Gastroesophageal sphincter (tissue), 4 donors: ENCODE results near the gene CRB2. TPM values are rescaled to one million over a fixed set of nuclear protein-coding genes. Genes with fewer than 3 reads are reported as not detected.

Source experiments
- ATAC-seq: fragments of 150-250 bp; one replicate; pipeline ENCODE4 v1.9.1; 2016; ENCODE audit warnings: mild to moderate bottlenecking, moderate library complexity
- H3K27ac ChIP-seq, 4 donors: fragments of 200-600 bp; sonication (generic) in 3 of 4; 1 replicate in 3 of 4; 2 replicates in 1 of 4; pipeline ENCODE4 v1.5.1; 2016 to 2019
- H3K27me3 ChIP-seq: fragments of 200-600 bp; sonication (generic); one replicate; pipeline ENCODE4 v1.5.1; 2019
- H3K36me3 ChIP-seq, 2 donors: fragments of 200-600 bp; sonication (generic); one replicate each; pipeline ENCODE4 v1.5.1; 2019; ENCODE audit warnings: control low read depth in 1 of 2
- H3K4me1 ChIP-seq, 3 donors: fragments of 200-600 bp; sonication (generic); 1 replicate in 2 of 3; 2 replicates in 1 of 3; pipeline ENCODE4 v1.5.1; 2016 to 2019; ENCODE audit warnings: control low read depth in 2 of 3
- H3K4me3 ChIP-seq, 2 donors: fragments of 200-600 bp; sonication (generic); one replicate each; pipeline ENCODE4 v1.5.1; 2019; ENCODE audit warnings: mild to moderate bottlenecking in 1 of 2, moderate library complexity in 1 of 2
- H3K9me3 ChIP-seq, 3 donors: fragments of 200-600 bp; sonication (generic); one replicate each; pipeline ENCODE4 v1.5.1; 2017 to 2019; ENCODE audit warnings: control low read depth in 2 of 3
- EP300 ChIP-seq: sonication (generic); formaldehyde crosslinking; IDR thresholded peaks from one replicate; pipeline ENCODE4 v1.6.1; 2017; ENCODE audit warnings: antibody characterized with exemption, mild to moderate bottlenecking
- POLR2A ChIP-seq, 2 donors: fragments of 450-650 bp; IDR thresholded peaks; one replicate each; pipeline ENCODE4 v1.6.1; 2017; ENCODE audit warnings: antibody characterized with exemption in 2 of 2, mild to moderate bottlenecking in 2 of 2, moderate library complexity in 1 of 2
- POLR2AphosphoS5 ChIP-seq: sonication (generic); formaldehyde crosslinking; IDR thresholded peaks from one replicate; pipeline ENCODE4 v1.6.1; 2017; ENCODE audit warnings: antibody characterized with exemption
- WGBS, 2 donors: methylation state at CpG; one replicate each; pipeline ENCODE4 v1.1.5; 2018; ENCODE audit warnings: low coverage in 1 of 2; 5-methylcytosine and 5-hydroxymethylcytosine counted together
- total RNA-seq, 4 donors: library from RNA; depleted of rRNA; stranded (reverse); fragments of >200 nt; gene quantifications; one replicate each; pipeline ENCODE4 v1.1.0, GENCODE V29; 2016
- TF ChIP-seq, protein P1 (sequence below), 4 experiments: fragments of 200-600 bp in 2 of 4; fragments of 450-650 bp in 2 of 4; sonication (generic) in 1 of 4; IDR thresholded peaks; one replicate each; pipeline ENCODE4 v1.5.1; 2017 to 2019; ENCODE audit warnings: antibody characterized with exemption in 4 of 4, mild to moderate bottlenecking in 2 of 4, moderate library complexity in 2 of 4

CRB2 gene
- total RNA-seq, 4 donors from 2014 or later = not detected

DNA sequence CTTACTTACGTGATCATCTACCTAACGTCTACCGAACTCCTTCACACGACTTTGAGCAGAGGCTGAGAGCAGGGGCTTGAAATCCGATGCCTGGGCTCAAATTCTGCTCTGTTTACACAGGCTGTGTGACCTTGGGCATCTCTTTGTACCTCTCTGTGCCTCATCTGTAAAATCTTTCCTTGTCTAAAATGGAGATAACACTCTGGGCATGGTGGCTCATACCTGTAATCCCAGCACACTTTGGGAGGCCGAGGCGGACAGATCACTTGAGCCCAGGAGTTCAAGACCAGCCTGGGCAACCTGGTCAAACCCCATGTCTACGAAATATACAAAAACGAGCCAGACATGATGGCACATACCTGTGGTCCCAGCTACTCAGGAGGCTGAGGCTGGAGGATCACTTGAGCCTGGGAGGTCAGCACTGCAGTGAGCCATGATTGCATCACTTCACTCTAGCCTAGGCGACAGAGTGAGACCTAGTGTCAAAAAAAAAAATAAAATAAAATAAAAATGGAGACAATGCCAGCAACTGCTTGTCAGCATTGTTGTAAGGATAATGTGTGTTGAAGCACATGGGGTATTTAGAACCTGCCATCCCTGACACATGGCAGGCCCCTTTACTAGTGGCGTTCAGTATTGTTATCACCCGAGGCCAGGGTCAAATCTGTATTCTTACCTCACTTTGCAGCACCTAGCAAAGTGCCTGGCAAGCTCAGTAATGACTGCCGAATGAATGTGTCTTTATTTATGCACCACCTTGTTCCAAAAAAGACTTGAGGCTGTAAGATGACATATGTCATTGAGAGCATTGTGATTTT, 32.6 kb upstream of the CRB2 start:
- no peak for TF ChIP-seq EP300
- TF ChIP-seq, protein P1, sequence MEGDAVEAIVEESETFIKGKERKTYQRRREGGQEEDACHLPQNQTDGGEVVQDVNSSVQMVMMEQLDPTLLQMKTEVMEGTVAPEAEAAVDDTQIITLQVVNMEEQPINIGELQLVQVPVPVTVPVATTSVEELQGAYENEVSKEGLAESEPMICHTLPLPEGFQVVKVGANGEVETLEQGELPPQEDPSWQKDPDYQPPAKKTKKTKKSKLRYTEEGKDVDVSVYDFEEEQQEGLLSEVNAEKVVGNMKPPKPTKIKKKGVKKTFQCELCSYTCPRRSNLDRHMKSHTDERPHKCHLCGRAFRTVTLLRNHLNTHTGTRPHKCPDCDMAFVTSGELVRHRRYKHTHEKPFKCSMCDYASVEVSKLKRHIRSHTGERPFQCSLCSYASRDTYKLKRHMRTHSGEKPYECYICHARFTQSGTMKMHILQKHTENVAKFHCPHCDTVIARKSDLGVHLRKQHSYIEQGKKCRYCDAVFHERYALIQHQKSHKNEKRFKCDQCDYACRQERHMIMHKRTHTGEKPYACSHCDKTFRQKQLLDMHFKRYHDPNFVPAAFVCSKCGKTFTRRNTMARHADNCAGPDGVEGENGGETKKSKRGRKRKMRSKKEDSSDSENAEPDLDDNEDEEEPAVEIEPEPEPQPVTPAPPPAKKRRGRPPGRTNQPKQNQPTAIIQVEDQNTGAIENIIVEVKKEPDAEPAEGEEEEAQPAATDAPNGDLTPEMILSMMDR (IDR thresholded peaks at IDR 0.05) = no peak
- no peaks in the 10 kb centered on the region for H3K36me3 ChIP-seq
- no peak for ATAC-seq
- H3K27ac ChIP-seq = no peak overlapping the region
- H3K4me1 ChIP-seq = peaks cover 0 to 25% (median 5%) of the 10 kb centered on the region in 3 donors
- no peaks in the 10 kb centered on the region for H3K27me3 ChIP-seq
- H3K4me3 ChIP-seq = no peak overlapping the region
- H3K9me3 ChIP-seq = no peaks in the 10 kb centered on the region
- 75 to 86% methylated on average over 7 to 9 of the region's 13 CpGs for WGBS, 2 donors

DNA sequence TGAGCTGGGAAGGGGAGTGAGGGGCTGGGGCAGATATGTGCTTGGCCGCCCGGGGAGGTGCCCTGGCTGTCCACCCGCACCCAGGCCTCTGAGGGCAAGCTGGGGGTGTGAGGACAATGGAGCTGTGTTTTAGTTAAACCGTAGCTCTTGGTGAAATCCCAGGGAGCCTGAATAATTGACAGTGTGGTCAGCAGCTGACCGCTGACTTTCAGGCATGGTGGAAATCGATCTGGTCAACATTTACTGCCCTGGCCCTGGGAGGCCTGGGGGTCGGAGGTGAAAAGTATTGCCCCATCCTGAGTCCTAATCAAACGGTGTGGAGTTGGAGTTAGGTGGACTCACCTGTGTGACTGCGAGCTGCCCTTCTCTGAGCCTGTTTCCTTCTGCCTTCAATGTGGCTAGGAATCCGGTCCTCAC, 31.2 kb upstream of the CRB2 start:
- Histone ChIP-seq H3K27ac (no peak overlapping the region), H3K4me3 (no peak overlapping the region), H3K27me3 (no peaks in the 10 kb centered on the region), H3K4me1 (peaks cover 0 to 11% (median 0%) of the 10 kb centered on the region in 3 donors), H3K36me3 (no peaks in the 10 kb centered on the region), H3K9me3 (no peaks in the 10 kb centered on the region)
- ATAC-seq = no peak
- 71 to 80% methylated on average over 3 of the region's 10 CpGs for WGBS, 2 donors
- TF ChIP-seq EP300 = no peak
- no peak for TF ChIP-seq POLR2AphosphoS5
- TF ChIP-seq, protein P1 (IDR thresholded peaks at IDR 0.05) = no peak
- no peak for TF ChIP-seq POLR2A (IDR thresholded peaks at IDR 0.05)

DNA sequence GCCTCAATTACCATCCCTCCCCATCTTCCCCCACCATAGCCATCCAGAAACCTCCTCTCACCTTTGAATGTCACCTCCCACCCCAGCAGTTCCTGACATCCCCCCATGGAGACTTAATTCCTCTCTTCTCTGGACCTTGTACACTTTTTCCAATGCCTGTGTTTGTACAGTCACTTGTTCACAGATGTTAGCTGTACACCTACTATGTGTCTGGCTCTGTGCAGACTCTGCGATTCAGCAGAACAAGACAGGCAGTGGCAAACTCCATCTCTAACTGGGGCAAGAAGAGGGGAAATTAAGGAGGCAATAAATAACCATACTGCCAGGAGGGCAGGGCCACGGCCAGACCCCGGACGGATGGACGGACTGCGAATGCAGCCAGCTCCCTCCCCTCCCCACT, 29.8 kb upstream of the CRB2 start:
- peak overlapping the region in 1 of 2 donors; percentile 25 for H3K4me3 ChIP-seq

DNA sequence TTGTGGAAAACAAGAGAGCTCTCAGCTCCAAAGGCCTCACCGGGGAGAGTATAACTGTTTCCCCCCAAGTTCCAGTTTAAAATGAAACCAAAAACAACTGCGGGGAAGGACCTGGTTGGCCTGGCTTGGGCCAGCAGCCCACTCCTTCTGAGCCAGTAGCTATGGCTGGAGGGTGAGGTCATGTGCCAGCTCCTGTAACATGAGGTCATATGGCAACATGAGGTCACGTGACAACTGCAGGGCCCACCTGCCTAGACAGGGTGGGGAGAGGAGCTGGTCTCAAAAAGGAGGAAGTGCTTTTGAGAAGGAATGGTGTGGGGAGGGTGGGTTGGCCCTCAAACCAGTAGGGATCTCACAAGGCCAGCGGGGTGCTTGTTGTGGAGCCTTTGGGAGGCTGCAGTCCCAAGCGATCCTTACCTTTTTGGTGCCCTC, 29.3 kb upstream of the CRB2 start:
- TF ChIP-seq, protein P1 (IDR thresholded peaks at IDR 0.05) = no peak
- no peak for TF ChIP-seq POLR2A (IDR thresholded peaks at IDR 0.05)
- TF ChIP-seq EP300 = no peak
- no peak for TF ChIP-seq POLR2AphosphoS5
- ATAC-seq = no peak
- 87% methylated on average over 3 of the region's 5 CpGs; no CpG with 5 or more reads in 1 of the 2 donors for WGBS, 2 donors

More for the DNA sequence above, 29.8 kb upstream of the CRB2 start:
- H3K36me3 ChIP-seq = no peaks in the 10 kb centered on the region
- H3K27ac ChIP-seq = no peak overlapping the region
- peaks cover 0 to 11% (median 0%) of the 10 kb centered on the region in 3 donors for H3K4me1 ChIP-seq
- TF ChIP-seq, protein P1 (IDR thresholded peaks at IDR 0.05) = no peak
- no peak for TF ChIP-seq POLR2A (IDR thresholded peaks at IDR 0.05)
- no peak for TF ChIP-seq EP300
- TF ChIP-seq POLR2AphosphoS5 = no peak
- no peaks in the 10 kb centered on the region for H3K27me3 ChIP-seq
- WGBS, 2 donors = 0% methylated on average over 1 of the region's 6 CpGs; no CpG with 5 or more reads in 1 of the 2 donors
- no peak for ATAC-seq
- H3K9me3 ChIP-seq = no peaks in the 10 kb centered on the region

DNA sequence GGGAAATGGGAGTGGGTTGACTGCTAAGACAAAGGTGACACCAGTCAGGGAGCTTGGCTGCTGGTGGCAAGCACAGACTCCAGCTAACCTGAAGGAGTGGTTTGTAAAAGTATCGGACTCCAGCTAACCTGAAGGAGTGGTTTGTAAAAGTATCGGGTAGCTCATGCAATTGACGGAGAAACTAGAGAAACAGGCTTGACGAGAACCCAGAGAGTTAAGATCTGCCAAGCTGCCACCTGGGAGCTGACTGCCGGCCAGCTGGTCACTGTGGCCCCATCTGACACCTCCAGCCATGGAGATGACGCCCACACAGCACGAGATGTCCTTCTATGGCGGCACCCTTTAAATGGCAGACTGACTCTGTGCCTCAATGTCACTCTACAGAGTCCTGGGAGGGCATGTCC, 28.3 kb upstream of the CRB2 start:
- Histone ChIP-seq H3K4me1 (peaks cover 0 to 6% (median 0%) of the 10 kb centered on the region in 3 donors), H3K4me3 (no peak overlapping the region), H3K9me3 (no peaks in the 10 kb centered on the region), H3K27ac (no peak overlapping the region), H3K36me3 (no peaks in the 10 kb centered on the region), H3K27me3 (no peaks in the 10 kb centered on the region)
- WGBS, 2 donors = 80 to 90% methylated on average over 1 to 6 of the region's 8 CpGs
- TF ChIP-seq, protein P1 (IDR thresholded peaks at IDR 0.05) = no peak
- TF ChIP-seq EP300 = no peak
- TF ChIP-seq POLR2A (IDR thresholded peaks at IDR 0.05) = no peak
- TF ChIP-seq POLR2AphosphoS5 = no peak
- no peak for ATAC-seq

More for the DNA sequence above, 29.3 kb upstream of the CRB2 start:
- no peaks in the 10 kb centered on the region for H3K9me3 ChIP-seq
- H3K36me3 ChIP-seq = no peaks in the 10 kb centered on the region
- no peaks in the 10 kb centered on the region for H3K27me3 ChIP-seq
- H3K4me3 ChIP-seq = peak overlapping the region in 1 of 2 donors; percentile 25
- H3K4me1 ChIP-seq = peaks cover 0 to 11% (median 0%) of the 10 kb centered on the region in 3 donors
- no peak overlapping the region for H3K27ac ChIP-seq
